ENCODE data around the gene PSMB10. TPM values are rescaled to one million over a fixed set of nuclear protein-coding genes. Genes with fewer than 3 reads are reported as not detected.

PSMB10 gene
- total and polyA plus RNA-seq, 2 of the 8 experiments (the other 6 are each of a cell fraction or from before 2014, with no cell fraction given): 32.1 to 61.9 TPM

- peak; percentile 16; the same call in 1 of the 2 replicates for TF ChIP-seq POLR2AphosphoS5 (IDR thresholded peaks at IDR 0.05; ENCODE audit: low read depth, low read length)
- TF ChIP-seq TAF7 (optimal IDR thresholded peaks at IDR 0.05; ENCODE audit: borderline replicate concordance, low read depth, low read length): no peak
- WGBS, 2 experiments (ENCODE audit: extremely low coverage in 1 of 2, insufficient coverage in 1 of 2, insufficient read length in 1 of 2, insufficient replicate concordance in 2 of 2, low coverage in 1 of 2, low lambda C conversion rate in 2 of 2, missing lambda C conversion rate in 1 of 2): 90% methylated on average over 31 of the region's 33 CpGs; no CpG with 5 or more reads in 1 of the 2 experiments
- peaks cover 6 to 24% of the 10 kb centered on the region in 2 experiments for H4K20me1 ChIP-seq (replicated peaks in 1 of 2; ENCODE audit: control insufficient read depth in 1 of 2, insufficient read depth in 2 of 2, low read length in 2 of 2)
Observed at GRCh38 chr16:67939507-67940445, 3.1 kb upstream of the PSMB10 start.

More at GRCh38 chr16:67939507-67940445, 3.1 kb upstream of the PSMB10 start:
- CTCF ChIA-PET (ENCODE audit: partially characterized antibody): interaction anchor here (1.0 to 27.1 kb wide), 10 partner anchors 8 to 276 kb away, joined by 3 to 623 read pairs (median 6); partner anchors contain the start of genes EDC4, NRN1L, PSKH1 and SLC12A4
- Histone ChIP-seq H3K14ac (ENCODE audit: insufficient read length) (no peak overlapping the region), H3K4me3 (ENCODE audit: extremely low read depth in 1 of 4, insufficient read depth in 2 of 4, low read depth in 3 of 4, low read length in 4 of 4) (no peak overlapping the region), H3K36me3 (ENCODE audit: control insufficient read depth in 2 of 4, insufficient read depth in 4 of 4, low read length in 3 of 4) (peaks cover 0 to 3% (median 1%) of the 10 kb centered on the region in 4 experiments; a peak in 3 of 8 replicates), H3K4me1 (replicated peaks in 1 of 4; ENCODE audit: control insufficient read depth in 3 of 4, insufficient read depth in 4 of 4, low read length in 3 of 4) (peaks cover 0 to 9% (median 4%) of the 10 kb centered on the region in 4 experiments; a peak in 5 of 7 replicates), H2BK15ac (ENCODE audit: low read length) (no peak overlapping the region), H2AK5ac (ENCODE audit: low read depth, low read length) (no peak overlapping the region), H3K9me3 (ENCODE audit: insufficient read depth in 2 of 2, low read depth in 1 of 2, low read length in 1 of 2) (no peaks in the 10 kb centered on the region), H4K8ac (ENCODE audit: extremely low read depth, insufficient read depth, low read length) (no peak overlapping the region), H3K56ac (replicated peaks; ENCODE audit: insufficient read length, low read depth, low read length) (no peak overlapping the region), H2BK12ac (ENCODE audit: low read depth, low read length) (no peak overlapping the region), H2AFZ (ENCODE audit: low read length) (no peak overlapping the region), H3K79me2 (ENCODE audit: control insufficient read depth in 1 of 2, insufficient read depth in 2 of 2, low read length in 2 of 2) (0 out of 4 replicates have a peak, but pooled peaks cover 0 to 3% of the 10 kb centered on the region in 2 experiments), H3K9ac (replicated peaks in 1 of 4; ENCODE audit: extremely low read depth in 1 of 4, low read depth in 3 of 4, low read length in 3 of 4) (no peak overlapping the region), H3K4me2 (ENCODE audit: insufficient read depth in 1 of 2, low read depth in 2 of 2, low read length in 2 of 2) (no peak overlapping the region), H2BK5ac (ENCODE audit: low read depth, low read length) (no peak overlapping the region; the same call in 1 of the 2 replicates), H3K23me2 (ENCODE audit: low read depth, low read length) (peaks cover 18% of the 10 kb centered on the region), H3K18ac (ENCODE audit: extremely low read depth, low read length) (no peak overlapping the region), H3K23ac (ENCODE audit: insufficient read length) (no peak overlapping the region), H2BK120ac (replicated peaks; ENCODE audit: low read depth, low read length) (no peak overlapping the region), H4K91ac (replicated peaks; ENCODE audit: insufficient read length, low read length) (no peak overlapping the region), H2BK20ac (ENCODE audit: low read length) (no peak overlapping the region), H3K27ac (ENCODE audit: low read depth, low read length) (no peak overlapping the region), H4K5ac (ENCODE audit: insufficient read length, low read depth, low read length) (no peak overlapping the region), H3K4ac (replicated peaks; ENCODE audit: insufficient read length, low read depth, low read length) (no peak overlapping the region), H3K79me1 (ENCODE audit: low read depth, low read length) (peaks cover 4% of the 10 kb centered on the region; the same call in 1 of the 2 replicates), H3K27me3 (replicated peaks in 1 of 4; ENCODE audit: control insufficient read depth in 3 of 4, extremely low read depth in 1 of 4, insufficient read depth in 3 of 4, low read length in 3 of 4) (no peaks in the 10 kb centered on the region)
- DNase-seq (ENCODE audit: low read depth in 1 of 2, low spot score in 2 of 2) (no peak), FAIRE-seq (no peak)
- POLR2A ChIA-PET (ENCODE audit: partially characterized antibody): interaction anchor here (0.6 to 6.8 kb wide), 9 partner anchors 10 to 267 kb away, joined by 3 to 31 read pairs (median 4); partner anchors contain the start of genes CTRL, DDX28 and DUS2

Measured in H1 (cell line).